Tibial nerve (tissue), 3 donors: ENCODE results near the gene RAPGEF5.

Experiments used
- POLR2A ChIP-seq, 2 donors: fragments of 450-650 bp; IDR thresholded peaks; one replicate each; pipeline ENCODE4 v1.6.1; 2017; ENCODE audit warnings: antibody characterized with exemption in 2 of 2, mild to moderate bottlenecking in 2 of 2, moderate library complexity in 2 of 2
- TF ChIP-seq, protein P1 (sequence below), 5 experiments: fragments of 200-600 bp in 3 of 5; fragments of 450-650 bp in 2 of 5; sonication (generic) in 3 of 5; IDR thresholded peaks; one replicate each; pipeline ENCODE4 v1.5.1; 2016 to 2019; ENCODE audit warnings: antibody characterized with exemption in 5 of 5, mild to moderate bottlenecking in 3 of 5, moderate library complexity in 2 of 5

DNA sequence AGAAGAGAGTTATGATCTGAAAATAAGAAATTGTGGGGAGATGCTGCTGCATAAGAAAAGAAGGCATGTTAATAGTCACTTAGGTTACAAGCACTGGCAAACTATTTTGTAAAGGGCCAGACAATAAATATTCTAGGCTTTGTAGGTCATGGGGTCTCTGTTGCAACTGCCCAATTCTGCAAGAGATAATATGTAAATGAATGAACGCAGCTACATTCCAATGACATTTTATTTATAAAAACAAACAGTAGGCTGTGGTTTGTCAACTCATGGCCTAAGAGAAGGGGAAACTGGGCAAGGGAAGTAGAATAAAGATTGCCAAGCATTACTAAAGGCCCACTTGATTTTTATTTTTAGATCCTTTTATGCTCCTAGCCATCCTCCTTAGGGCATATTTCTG lies 133.1 kb downstream of the RAPGEF5 start:
- TF ChIP-seq, protein P1, sequence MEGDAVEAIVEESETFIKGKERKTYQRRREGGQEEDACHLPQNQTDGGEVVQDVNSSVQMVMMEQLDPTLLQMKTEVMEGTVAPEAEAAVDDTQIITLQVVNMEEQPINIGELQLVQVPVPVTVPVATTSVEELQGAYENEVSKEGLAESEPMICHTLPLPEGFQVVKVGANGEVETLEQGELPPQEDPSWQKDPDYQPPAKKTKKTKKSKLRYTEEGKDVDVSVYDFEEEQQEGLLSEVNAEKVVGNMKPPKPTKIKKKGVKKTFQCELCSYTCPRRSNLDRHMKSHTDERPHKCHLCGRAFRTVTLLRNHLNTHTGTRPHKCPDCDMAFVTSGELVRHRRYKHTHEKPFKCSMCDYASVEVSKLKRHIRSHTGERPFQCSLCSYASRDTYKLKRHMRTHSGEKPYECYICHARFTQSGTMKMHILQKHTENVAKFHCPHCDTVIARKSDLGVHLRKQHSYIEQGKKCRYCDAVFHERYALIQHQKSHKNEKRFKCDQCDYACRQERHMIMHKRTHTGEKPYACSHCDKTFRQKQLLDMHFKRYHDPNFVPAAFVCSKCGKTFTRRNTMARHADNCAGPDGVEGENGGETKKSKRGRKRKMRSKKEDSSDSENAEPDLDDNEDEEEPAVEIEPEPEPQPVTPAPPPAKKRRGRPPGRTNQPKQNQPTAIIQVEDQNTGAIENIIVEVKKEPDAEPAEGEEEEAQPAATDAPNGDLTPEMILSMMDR (IDR thresholded peaks at IDR 0.05) = no peak
- TF ChIP-seq POLR2A (IDR thresholded peaks at IDR 0.05) = no peak
